HG02885 (cell line): ENCODE data around the gene DMRT2.

Experiments used
- ATAC-seq: cut with Tn5 transposase; IDR thresholded peaks from one replicate; pipeline ENCODE4 v1.9.1; 2021; ENCODE audit warnings: mild to moderate bottlenecking; ENCODE audit not compliant: unreplicated experiment, poor library complexity

DMRT2 gene

DNA sequence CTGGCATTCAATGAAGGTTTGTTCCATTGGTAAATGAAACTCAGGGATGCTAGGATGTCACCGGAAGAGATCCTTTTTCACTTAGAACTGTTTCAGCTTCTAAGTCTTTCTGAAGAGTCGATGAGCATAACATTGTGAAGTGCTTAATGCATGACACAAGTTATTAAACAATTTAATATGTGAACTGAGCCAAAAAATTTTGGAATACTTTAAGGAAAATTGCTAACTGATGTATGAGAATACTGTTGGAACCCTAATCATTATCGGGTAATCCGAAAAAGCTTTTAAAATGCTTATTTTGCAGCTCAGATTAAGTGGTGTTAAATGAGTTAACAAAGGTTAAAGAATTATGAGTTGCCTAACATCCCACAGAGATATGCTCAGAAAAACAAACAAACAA, 34.9 kb downstream of the DMRT2 start:
- no peak for ATAC-seq

DNA sequence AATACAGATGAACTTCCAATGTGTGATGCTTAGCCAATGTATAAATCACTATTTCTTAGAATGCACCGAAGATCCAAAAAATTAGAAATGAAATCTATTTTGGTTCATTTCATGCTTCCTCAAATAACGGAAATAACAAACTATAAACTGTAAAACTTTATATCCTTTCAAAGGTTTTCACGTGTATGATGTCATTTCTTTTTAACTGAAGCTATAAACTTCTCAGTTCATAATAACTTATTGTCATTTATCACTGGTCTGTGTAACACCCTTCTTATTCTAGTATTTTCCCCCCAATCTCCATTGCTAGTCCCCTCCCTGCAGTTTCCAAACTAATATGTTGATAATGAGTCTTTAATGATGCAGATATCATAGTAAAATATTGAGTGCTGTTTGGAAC, 36.4 kb downstream of the DMRT2 start:
- ATAC-seq = no peak

DNA sequence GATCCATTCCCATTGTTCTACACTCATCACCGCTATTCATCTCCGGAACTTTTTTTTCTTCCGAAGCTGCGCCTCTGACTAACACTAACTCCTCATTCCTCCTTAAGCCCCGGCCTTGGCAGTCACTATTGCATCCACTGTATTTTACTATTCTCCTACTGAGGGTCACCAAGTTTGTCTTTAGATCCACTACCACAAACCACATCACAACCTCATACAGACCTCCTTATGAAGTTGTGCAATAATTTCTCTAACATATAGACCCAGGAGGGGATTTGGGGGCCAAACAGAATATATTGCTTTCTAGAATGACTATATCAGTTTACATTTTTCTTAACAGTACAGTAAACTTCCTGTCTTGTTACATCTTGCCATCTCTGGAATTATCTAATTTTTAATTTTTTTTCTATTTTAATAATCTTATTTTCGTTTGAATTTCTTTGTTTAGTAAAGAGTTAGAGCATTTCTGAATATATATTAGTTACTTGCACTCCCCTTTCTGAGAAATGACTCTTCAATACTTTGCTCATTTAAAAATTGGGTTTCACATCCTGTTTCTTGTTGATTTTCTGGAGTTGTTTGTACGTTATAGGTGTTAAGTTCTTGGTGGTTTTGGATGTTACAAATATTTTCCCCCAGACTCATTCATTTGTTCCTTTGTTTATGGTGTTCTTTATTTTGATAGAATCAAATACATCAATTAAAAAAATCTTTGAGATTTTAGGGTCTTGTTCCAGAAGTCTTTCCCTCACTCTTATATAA, 37.1 kb downstream of the DMRT2 start:
- peak; percentile 71 for ATAC-seq

DNA sequence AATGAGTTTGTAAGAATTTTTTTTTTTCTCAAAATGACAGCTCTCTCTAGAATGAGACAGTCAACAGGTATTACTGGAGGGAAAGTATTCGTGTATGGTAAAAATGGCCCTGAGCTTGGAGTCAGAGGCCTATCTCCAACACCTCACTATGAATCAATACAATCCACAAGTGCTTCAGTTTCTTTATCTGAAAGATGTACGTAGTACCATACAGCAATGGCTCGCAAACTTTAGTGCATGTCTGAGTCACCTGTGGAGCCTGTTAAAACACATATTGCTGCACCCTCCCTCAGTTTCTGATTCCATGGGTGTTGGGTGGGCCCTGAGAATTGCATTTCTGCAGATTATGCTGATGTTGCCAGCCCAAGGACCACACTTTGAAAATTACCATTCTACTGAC, 44.6 kb downstream of the DMRT2 start:
- ATAC-seq = no peak

DNA sequence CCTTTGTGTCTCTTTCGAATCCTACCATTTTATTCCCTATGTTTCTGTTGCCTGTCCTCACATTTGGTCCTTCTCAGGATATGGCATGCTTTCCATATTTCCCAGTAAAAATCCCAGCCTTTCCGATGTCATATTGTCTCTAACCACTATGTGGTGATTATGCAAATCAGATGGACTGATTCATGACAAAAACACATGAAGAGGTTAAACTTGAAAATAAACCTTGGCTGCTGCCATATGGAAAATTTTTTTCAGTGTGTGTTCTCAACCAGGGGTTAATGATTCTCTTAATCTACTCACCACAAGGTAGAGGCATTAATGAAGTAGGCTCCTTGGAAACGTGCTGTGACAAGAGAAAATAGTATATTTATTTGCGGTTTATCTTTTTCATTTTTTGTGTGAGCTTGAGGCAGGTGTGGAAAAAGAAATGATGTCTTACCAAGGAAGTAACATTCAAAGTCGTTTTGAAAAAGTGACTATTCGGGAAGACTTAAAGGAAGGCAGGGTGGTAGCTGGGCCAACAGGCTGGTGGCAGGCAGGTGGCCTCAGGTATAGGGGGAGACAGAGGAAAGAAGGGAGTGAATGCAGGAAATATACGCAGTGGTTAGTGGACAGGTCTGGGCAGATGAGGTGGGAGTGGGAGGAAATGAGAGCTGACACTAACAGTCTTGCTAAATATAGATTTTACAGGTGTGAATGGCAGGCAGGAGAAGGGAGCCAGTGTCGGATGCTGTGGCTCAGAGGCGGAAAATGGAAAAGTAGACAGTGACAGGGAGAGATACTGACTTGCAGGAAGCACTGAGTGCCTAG, 46.2 kb downstream of the DMRT2 start:
- ATAC-seq = no peak

DNA sequence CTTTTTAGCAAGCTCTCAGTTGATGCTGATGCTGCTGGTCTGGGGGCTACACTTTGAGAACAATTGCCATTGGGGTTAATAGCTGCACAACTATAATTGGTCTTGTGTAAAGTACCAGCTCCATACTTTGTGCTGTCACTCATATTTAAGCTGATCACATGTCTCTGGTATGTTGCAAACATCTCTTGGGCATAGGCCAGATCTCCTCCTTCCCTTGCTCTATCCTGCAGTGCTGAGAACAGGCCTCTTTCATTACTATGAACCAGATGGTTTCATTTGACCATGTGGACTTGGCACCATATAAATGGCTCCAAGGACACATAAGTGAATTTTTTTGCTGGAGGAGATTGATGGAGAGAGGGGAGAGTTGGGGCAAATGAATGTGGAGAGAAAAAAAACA, 48.4 kb downstream of the DMRT2 start:
- ATAC-seq = no peak

DNA sequence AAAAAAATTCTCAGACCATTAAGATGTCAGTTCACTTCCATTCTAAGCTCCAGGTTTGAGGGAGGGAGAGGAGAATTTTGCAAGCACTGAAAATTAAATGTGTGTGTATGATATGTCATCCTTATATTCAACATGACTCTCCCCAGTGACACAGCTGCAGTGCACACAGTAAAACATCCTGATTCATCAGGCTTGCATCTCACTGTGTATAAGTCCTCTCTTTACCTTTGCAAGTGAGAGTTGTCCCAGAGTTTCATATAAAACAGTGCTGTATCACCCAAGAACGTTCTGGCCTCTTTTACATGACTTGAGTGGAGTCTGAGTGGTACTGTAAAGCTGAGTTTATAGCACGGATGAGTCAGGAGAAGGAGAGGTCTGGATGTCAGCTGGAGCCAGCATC, 50.0 kb downstream of the DMRT2 start:
- ATAC-seq = no peak

DNA sequence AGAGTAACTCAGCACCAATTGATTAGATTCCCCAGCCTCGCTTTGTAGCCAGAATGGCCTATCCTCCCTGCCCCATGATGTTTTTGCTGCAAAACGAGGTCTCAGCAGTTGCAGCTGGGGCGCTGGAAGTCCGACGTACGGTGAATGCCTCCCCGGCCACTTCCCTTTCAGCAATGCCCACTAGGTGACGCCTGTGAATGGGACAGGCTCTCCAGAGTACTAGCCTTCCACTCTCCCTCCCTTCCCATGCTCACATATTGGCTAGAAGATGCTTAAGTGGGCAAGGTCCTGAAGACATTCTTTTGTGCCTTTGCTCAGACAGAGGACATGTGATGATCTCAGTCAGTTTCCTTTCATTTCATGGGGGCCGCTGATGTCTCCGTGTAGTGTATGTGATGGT, 50.8 kb downstream of the DMRT2 start:
- no peak for ATAC-seq

DNA sequence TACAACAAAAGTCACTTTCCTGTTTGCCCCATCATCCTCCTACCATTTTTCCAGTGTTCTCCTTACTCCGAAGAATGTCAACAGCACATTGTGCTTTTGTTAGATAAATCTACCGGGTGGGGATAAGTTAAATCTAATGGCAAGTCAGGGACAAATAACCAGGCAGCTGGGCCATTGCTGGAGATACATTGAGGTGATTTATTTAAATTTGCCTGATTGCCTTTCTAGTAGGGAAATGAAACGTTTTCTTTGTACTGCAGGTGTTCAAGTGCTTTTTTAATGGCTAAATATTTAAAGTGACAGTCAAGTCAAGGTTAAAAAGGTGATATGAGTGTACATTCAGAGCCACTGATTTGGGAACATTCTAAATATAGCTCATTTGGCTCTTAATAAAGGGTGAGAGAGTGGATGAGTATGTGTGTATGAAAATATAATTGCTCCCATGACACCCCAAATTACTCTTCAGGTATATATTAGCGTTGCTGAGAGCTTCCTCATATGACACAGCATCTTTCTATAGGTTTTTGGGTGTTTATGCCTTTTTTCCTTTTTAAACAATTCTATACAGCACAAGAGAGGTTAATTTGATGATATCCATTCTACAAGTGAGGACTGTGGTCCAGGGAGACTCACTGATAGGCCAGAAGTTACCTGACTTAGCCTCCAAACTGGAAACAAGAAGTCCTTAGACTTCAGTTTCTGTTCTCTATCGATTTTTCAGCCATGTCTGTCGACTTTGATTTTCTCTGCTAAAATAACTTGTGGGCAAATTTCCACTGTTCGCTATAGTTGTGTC, 51.9 kb downstream of the DMRT2 start:
- ATAC-seq = no peak

DNA sequence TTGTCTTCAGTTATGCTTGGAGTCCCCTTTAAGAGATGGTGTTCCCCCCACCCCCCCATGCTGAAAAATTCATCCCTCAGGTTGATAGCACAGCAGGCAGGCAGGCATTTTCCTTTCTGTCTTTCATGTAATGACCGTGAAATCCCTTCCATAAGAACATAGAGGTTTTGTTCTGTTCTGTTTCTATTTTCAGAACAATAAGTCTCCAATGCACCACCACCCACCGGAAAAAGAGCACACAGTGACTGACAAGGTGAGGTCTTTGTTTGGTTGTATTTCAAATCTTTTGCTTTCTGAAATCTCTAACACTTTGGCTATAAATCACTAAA, 52.4 kb downstream of the DMRT2 start:
- no peak for ATAC-seq
